SH-SY5Y (cell line): ENCODE results near the gene PRKD1.

Experiments used
- GATA2 ChIP-seq: IDR thresholded peaks from 2 replicates; pipeline ENCODE4 v1.6.1; 2011; ENCODE audit warnings: mild to moderate bottlenecking, low read depth, low read length
- GATA3 ChIP-seq: IDR thresholded peaks from 2 replicates; pipeline ENCODE4 v1.6.1; 2011; ENCODE audit warnings: low read depth, mild to moderate bottlenecking, low read length, moderate library complexity

PRKD1 gene

GRCh38 chr14:29757711-29758233, 169.9 kb downstream of the PRKD1 start:
- TF ChIP-seq GATA3 (no peak), GATA2 (no peak)

- TF ChIP-seq GATA2 (no peak), GATA3 (no peak)
Observed at GRCh38 chr14:29757188-29757680, 170.4 kb downstream of the PRKD1 start.

DNA sequence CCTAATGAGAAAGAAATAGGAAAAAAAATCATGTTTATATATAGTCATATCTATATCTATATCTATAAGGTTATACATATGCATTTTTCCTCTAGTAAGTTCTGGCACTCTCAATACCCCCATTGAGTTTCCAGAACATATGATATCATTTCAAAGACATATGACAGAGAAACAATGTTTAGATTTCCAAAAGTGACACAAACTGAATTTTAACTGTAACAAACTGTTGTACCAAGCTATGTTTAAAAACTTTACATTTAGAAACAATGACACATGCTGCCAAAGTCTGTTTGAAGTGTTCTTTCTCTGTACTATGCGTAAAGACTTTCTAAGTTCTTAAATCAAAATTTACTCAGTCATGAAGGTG, 171.6 kb downstream of the PRKD1 start:
- TF ChIP-seq GATA2, result no peak
- TF ChIP-seq GATA3, result no peak

GRCh38 chr14:29755311-29756018, 172.2 kb downstream of the PRKD1 start:
- TF ChIP-seq GATA3 (no peak), GATA2 (no peak)

GRCh38 chr14:29754134-29754533, 173.5 kb downstream of the PRKD1 start:
- no peak for TF ChIP-seq GATA3
- no peak for TF ChIP-seq GATA2

DNA sequence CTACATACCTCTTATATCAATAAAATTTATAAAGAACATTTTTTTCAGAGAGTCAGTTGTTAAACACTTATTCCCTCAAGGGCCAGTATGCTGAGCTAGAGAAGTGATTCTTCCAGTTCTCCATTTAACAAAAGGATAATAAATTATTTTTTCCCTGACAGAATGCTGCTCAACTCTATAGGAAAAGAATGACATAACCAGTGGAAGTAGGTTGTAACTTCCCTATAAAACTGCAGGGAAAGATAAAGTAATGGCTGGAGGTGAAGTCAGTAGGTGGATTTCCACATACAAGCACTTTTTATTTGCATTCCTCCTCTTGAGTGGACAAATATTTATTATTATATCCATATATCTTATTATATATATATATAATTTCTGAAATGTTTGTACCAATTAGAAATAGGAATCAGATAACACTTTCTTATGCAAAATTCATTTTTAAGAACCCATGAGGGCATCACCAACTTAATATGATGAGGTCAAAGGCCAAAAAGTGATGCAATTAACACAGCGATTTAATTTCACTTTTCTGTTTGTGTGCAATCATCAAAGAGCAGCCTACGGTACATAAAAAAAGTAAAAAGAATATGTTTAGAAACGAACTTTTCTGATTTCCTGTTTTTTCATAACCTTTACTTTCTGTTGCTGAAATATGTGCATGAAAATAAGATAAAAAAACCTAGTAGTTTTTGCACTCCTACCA, 175.3 kb downstream of the PRKD1 start:
- no peak for TF ChIP-seq GATA3
- TF ChIP-seq GATA2, result no peak

- TF ChIP-seq GATA3 (no peak), GATA2 (no peak)
Observed at GRCh38 chr14:29749829-29750228, 177.8 kb downstream of the PRKD1 start.

GRCh38 chr14:29749327-29749726, 178.3 kb downstream of the PRKD1 start:
- TF ChIP-seq GATA2 (no peak), GATA3 (no peak)

DNA sequence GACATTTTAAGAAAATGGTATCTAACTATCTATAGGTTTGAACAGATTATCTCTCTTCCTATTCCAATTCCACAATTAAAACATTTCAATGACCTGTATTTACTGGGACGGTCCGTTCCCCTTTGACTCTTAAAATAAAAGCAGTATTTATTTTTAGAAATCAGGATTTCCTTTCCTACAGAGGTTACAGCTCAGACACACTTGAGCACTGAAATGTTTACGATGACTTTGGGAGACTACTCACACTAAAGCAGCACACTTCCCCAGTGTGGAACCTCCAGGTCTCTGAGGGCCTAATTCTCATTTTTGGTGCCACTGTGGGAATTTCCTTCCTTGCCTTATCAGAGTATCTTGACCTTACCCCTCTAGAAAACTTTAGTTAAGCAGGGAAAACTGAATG, 181.8 kb downstream of the PRKD1 start:
- TF ChIP-seq GATA3 (no peak), GATA2 (no peak)

DNA sequence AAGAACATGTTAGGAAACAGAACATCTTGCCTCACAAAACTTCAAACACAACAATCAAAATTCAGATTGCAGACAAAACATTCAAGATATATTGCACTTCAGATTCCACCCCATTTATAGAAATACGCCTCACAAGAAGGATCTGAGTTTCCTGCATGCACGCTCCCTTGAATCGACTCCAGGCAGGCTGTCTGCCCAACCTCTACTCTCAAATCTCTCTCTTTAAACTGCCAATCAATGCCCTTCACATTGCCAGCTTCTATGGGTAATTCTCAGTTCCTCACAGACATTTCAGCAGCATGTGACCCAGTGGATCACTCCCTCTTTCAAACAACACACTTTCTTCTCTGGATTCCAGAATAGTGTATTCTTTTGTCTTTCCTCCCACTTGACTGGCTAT, 184.1 kb downstream of the PRKD1 start:
- TF ChIP-seq GATA3 (no peak), GATA2 (no peak)

GRCh38 chr14:29741909-29742401, 185.7 kb downstream of the PRKD1 start:
- TF ChIP-seq GATA2 (no peak), GATA3 (no peak)

GRCh38 chr14:29740491-29740890, 187.2 kb downstream of the PRKD1 start:
- no peak for TF ChIP-seq GATA3
- TF ChIP-seq GATA2, result no peak

GRCh38 chr14:29738950-29739349, 188.7 kb downstream of the PRKD1 start:
- TF ChIP-seq GATA2 (no peak), GATA3 (no peak)

GRCh38 chr14:29738056-29738455, 189.6 kb downstream of the PRKD1 start:
- TF ChIP-seq GATA3, result no peak
- TF ChIP-seq GATA2, result no peak

DNA sequence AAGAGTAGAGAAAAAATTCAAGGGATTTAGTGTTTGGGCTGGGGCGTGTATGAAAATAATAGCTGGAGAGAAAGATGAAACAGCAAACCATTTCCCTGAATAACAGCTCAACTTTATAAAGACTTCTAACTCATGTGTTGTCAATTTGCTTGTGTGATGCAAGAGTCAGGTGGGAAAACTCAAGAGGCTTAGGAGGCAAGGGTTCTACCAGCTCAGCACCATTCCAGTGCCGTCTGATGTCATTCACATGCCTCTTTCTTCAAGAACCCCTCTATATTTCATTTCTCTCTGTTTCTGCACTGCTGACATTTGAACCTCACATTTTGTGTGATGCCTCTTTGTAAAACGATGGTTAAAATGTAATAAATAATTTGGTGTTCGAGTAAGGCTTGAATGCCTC, 192.2 kb downstream of the PRKD1 start:
- TF ChIP-seq GATA3 (no peak), GATA2 (no peak)
